ENCODE data around the gene CFI.
A peak's percentile ranks its signal among the peaks of the same experiment; 100 is the strongest.

CFI gene

GRCh38 chr4:109801895-109802319 is at the start of gene CFI:
Gene CFI (minus strand): TSS chr4:109801999. CDS start chr4:109801971, 28 bp downstream.
- DNase-seq (ENCODE audit: low read depth): peak; percentile 82
- peak within 1 kb of the TSS; percentile 48 for H3K4me3 ChIP-seq (ENCODE audit: low read length)
- TF ChIP-seq CTCF (conservative IDR thresholded peaks at IDR 0.05; ENCODE audit: low read depth, low read length): no peak

GRCh38 chr4:109850601-109851000 is 48.8 kb upstream of the CFI start:
- DNase-seq (ENCODE audit: low read depth): no peak
- no peak for TF ChIP-seq CTCF (conservative IDR thresholded peaks at IDR 0.05; ENCODE audit: low read depth, low read length)
- H3K4me3 ChIP-seq (ENCODE audit: low read length): no peak overlapping the region

DNA sequence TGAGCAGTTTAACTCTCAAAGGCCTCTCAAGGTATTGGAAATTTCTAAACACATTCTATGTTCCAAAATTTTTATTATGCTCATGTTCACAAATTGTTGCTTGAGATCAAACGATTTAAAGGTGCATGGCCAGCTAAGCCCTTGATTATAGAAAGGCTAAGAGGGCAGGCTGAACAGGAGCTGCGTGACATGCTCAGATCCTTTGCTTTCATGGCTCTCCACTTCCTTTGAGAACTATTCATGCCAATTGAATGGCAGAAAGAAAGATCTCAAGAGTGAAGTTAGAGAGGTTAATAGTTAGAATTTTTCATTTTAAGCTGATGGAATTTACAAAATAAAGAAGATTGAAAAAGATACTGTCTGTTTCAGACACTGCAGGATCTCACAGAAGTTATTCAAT is 46.7 kb upstream of the CFI start:
- TF ChIP-seq CTCF (conservative IDR thresholded peaks at IDR 0.05; ENCODE audit: low read depth, low read length): no peak
- no peak overlapping the region for H3K4me3 ChIP-seq (ENCODE audit: low read length)
- no peak for DNase-seq (ENCODE audit: low read depth)

DNA sequence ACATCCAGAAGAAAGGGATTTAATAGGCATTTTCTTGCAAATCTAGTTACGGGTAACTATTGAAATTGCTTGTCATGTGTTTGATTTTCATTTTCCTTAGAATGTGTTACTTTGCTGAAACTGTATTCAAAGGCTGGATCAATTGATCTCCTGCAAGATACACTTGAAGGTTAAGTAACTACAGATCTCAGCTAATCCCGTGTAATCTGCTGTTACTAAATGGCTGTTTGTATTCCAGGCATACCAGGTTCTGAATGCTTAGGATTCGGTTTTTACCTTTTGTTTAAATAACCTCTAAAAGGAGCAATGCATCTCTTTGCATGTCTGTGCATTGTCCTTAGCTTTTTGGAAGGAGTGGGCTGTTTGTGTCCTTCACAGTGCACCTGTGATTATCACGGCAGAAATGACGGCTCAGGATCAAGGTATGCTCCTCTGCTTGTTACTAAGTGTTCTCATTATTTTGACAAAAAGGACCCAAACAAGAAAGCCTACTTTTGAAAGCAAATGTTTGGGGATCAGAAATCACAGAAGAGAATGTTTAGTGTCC is 46.2 kb upstream of the CFI start, which contains the start of gene LRIT3:
Gene LRIT3 (plus strand): TSS at position 212 of the 547 bp plus-strand sequence. CDS start 95 bp downstream, at position 307.
- DNase-seq (ENCODE audit: low read depth): no peak
- TF ChIP-seq CTCF (conservative IDR thresholded peaks at IDR 0.05; ENCODE audit: low read depth, low read length): no peak
- H3K4me3 ChIP-seq (ENCODE audit: low read length): no peak within 1 kb of the TSS

GRCh38 chr4:109846395-109847098 is 44.7 kb upstream of the CFI start:
- H3K4me3 ChIP-seq (ENCODE audit: low read length): no peak overlapping the region
- DNase-seq (ENCODE audit: low read depth): no peak
- no peak for TF ChIP-seq CTCF (conservative IDR thresholded peaks at IDR 0.05; ENCODE audit: low read depth, low read length)

DNA sequence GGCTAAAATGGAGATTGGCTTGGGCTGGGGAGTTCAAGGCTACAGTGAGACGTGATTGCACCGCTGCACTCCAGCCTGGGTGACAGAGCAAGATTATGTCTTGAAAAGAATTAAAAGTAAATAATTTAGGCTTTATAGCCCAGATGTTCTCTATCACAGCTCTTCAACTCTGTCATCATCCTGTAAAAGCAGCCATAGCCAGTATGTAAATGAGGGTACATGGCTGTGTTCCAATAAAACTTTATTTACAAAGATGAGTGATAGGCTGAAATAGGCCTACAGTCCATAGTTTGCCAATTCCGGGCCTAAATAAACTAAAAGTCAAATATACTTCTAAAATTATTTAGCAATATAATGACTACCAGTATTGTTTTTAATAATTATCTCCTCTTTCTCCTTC is 35.2 kb upstream of the CFI start:
- H3K4me3 ChIP-seq (ENCODE audit: low read length): no peak overlapping the region
- TF ChIP-seq CTCF (conservative IDR thresholded peaks at IDR 0.05; ENCODE audit: low read depth, low read length): no peak
- no peak for DNase-seq (ENCODE audit: low read depth)

- no peak for DNase-seq (ENCODE audit: low read depth)
- H3K4me3 ChIP-seq (ENCODE audit: low read length): no peak overlapping the region
- TF ChIP-seq CTCF (conservative IDR thresholded peaks at IDR 0.05; ENCODE audit: low read depth, low read length): no peak
Measured at GRCh38 chr4:109833756-109834155, 32.0 kb upstream of the CFI start.

Measured in retinal pigment epithelial cell (primary cell).